Ascending aorta (tissue), 2 donors: ENCODE results near the gene CFAP251. TPM values are rescaled to one million over a fixed set of nuclear protein-coding genes. Genes with fewer than 3 reads are reported as not detected.

Experiments
- DNase-seq, 2 donors: peaks; one replicate each; pipeline ENCODE4 v3.0.0-alpha.2; 2019; ENCODE audit warnings: low spot score in 2 of 2
- H3K27ac ChIP-seq, 2 donors: fragments of 200-600 bp; sonication (generic); one replicate each; pipeline ENCODE4 v1.5.1; 2016 to 2017; ENCODE audit warnings: mild to moderate bottlenecking in 1 of 2
- H3K27me3 ChIP-seq: fragments of 200-600 bp; sonication (generic); one replicate; pipeline ENCODE4 v1.5.1; 2017
- H3K36me3 ChIP-seq, 2 donors: fragments of 200-600 bp; sonication (generic); one replicate each; pipeline ENCODE4 v1.5.1; 2016
- H3K4me1 ChIP-seq, 2 donors: fragments of 200-600 bp; sonication (generic); one replicate each; pipeline ENCODE4 v1.5.1; 2016 to 2017; ENCODE audit warnings: mild to moderate bottlenecking in 1 of 2
- H3K4me3 ChIP-seq, 2 donors: fragments of 200-600 bp; sonication (generic); one replicate each; pipeline ENCODE4 v1.5.1; 2016 to 2017; ENCODE audit warnings: mild to moderate bottlenecking in 1 of 2
- H3K9me3 ChIP-seq, 2 donors: fragments of 200-600 bp; sonication (generic); one replicate each; pipeline ENCODE4 v1.5.1; 2016
- CTCF ChIP-seq, 3 experiments: fragments of 200-600 bp in 2 of 3; fragments of 450-650 bp in 1 of 3; sonication (generic) in 2 of 3; IDR thresholded peaks; one replicate each; pipeline ENCODE4 v1.5.1; 2016 to 2019; ENCODE audit warnings: antibody characterized with exemption in 3 of 3, mild to moderate bottlenecking in 1 of 3, moderate library complexity in 1 of 3
- intact Hi-C: fragments of 100-400 bp; cut with DNase I; formaldehyde crosslinking; loops from one replicate; pipeline ENCODE4 v1.15.1; 2023
- total RNA-seq: library from RNA; depleted of rRNA; stranded (reverse); fragments of >200 nt; gene quantifications from one replicate; pipeline ENCODE4 v1.1.0, GENCODE V29; 2016

The CFAP251 gene
- total RNA-seq, 1 donor from 2014 or later = 0.75 TPM

DNA sequence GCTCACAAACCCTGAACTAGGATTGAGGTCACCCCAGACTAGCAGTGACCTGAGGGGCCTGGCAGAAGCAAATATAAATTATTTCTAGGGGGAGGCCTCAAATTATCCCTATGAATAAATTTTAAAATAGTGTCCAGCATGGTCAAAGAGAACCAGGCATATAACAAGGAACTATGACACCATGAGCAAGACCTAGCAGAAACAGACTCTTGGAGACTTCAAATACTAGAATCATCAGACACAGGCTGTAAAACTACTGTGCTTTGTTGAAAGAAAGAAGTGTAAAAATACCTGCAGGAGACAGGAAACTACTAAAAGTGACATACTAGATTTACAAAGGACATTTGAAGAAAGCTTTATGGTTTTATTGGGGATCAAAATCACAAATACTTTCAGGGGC lies 100.1 kb downstream of the CFAP251 start:
- no peaks in the 10 kb centered on the region for H3K27me3 ChIP-seq
- H3K27ac ChIP-seq = no peak overlapping the region
- no peak overlapping the region for H3K4me3 ChIP-seq
- intact Hi-C loops = no loop called here
- no peak for DNase-seq
- peaks cover 0 to 6% of the 10 kb centered on the region in 2 donors for H3K4me1 ChIP-seq
- no peak for TF ChIP-seq CTCF (IDR thresholded peaks at IDR 0.05)
- H3K36me3 ChIP-seq = no peaks in the 10 kb centered on the region
- H3K9me3 ChIP-seq = no peaks in the 10 kb centered on the region

DNA sequence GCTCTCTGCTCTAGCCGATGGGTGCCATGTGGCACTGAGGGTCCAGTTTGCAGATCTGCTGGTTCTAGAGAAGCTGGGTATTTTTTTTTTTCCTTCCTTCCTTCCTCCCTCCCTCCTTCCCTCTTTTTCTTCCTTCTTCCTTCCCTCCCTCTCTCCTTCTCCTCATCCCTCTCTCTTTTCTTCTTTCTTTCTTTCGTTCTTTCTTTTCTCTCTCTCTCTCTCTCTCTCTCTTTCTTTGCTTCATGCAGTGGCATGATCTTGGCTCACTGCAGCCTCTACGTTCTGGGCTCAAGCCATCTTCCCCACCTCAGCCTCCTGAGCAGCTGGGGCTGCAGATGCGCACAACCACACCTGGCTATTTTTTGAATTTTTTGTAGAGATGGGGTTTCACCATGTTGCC lies 100.5 kb downstream of the CFAP251 start:
- intact Hi-C loops = no loop called here
- no peak for TF ChIP-seq CTCF (IDR thresholded peaks at IDR 0.05)
- DNase-seq = no peak
- H3K4me1 ChIP-seq = peaks cover 1 to 7% of the 10 kb centered on the region in 2 donors
- H3K4me3 ChIP-seq = no peak overlapping the region
- H3K36me3 ChIP-seq = no peaks in the 10 kb centered on the region
- no peaks in the 10 kb centered on the region for H3K9me3 ChIP-seq
- H3K27me3 ChIP-seq = no peaks in the 10 kb centered on the region
- no peak overlapping the region for H3K27ac ChIP-seq

DNA sequence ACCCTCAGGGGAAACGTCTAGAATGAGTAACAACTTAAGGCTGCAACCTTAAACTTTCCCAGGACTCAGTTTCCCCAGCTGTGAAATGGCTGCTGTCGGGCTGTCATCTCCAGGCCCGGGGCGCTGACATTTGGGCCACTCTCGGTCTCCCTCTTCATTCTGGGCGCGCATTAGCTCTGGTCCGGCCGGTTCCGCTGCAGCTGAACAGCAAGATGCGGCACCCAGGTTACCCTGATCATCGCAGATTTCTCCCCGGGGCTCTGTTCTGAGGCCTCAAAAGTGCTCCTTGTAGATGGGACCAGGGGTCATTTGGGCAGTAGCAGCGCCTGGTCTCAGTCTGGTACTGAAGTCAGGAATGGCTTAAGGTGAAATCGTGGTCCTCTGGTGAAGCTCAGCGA lies 102.4 kb downstream of the CFAP251 start:
- Histone ChIP-seq H3K9me3 (no peaks in the 10 kb centered on the region), H3K27ac (peak overlapping the region in 1 of 2 donors; percentile 57), H3K27me3 (no peaks in the 10 kb centered on the region), H3K36me3 (no peaks in the 10 kb centered on the region), H3K4me3 (peak overlapping the region; percentile 77 to 94), H3K4me1 (peaks cover 4 to 16% of the 10 kb centered on the region in 2 donors)
- intact Hi-C loops = loop anchor here (5.0 kb wide), 1 partner anchor 218 kb away; the partner anchor contains the start of gene SETD1B
- TF ChIP-seq CTCF (IDR thresholded peaks at IDR 0.05) = no peak
- no peak for DNase-seq

DNA sequence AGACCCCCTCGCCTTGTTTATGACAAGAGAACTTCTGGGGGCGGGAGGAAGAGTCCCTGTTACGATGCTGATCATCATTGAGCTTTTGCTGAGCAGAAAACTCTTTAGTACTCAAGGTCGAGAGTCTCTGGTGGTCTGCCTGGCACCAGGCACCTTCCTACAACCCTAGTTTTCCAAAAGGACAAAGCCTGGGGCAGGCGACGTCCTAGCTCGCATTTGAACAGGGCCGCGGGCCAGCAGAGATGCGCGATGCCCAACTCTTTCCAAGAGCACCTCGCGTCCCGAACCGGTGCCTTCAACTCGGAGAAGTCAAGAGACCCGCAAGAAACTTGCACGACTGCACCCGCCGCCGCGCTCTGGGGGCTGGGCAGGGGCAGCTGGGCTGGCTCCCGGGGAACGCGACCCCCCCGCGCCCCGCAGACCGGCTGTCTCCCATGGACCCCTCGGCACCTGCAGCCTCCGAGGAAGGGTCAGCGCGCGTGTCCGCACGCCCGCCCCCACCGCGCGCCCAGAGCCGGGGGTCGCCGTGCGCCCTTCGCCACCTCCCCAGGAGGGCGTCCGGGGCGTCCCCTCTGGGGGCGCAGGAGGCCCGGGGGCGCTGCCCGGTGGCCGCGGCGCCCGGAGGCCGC lies 102.9 kb downstream of the CFAP251 start:
- peak overlapping the region; percentile 57 to 79 for H3K27ac ChIP-seq
- no peaks in the 10 kb centered on the region for H3K27me3 ChIP-seq
- peaks cover 4 to 16% of the 10 kb centered on the region in 2 donors for H3K4me1 ChIP-seq
- H3K36me3 ChIP-seq = no peaks in the 10 kb centered on the region
- H3K4me3 ChIP-seq = peak overlapping the region; percentile 77 to 94
- no peak for TF ChIP-seq CTCF (IDR thresholded peaks at IDR 0.05)
- DNase-seq = no peak
- intact Hi-C loops = loop anchor here (5.0 kb wide), 1 partner anchor 219 kb away; the partner anchor contains the start of gene SETD1B
- no peaks in the 10 kb centered on the region for H3K9me3 ChIP-seq

GRCh38 chr12:122021822-122022392 lies 103.5 kb downstream of the CFAP251 start, which contains the start of gene BCL7A:
TSS of gene BCL7A (plus strand) at chr12:122021884. CDS start at chr12:122022092, 208 bp downstream.
- DNase-seq = peak; percentile 22 to 82
- no peaks in the 10 kb centered on the region for H3K36me3 ChIP-seq
- no peak for TF ChIP-seq CTCF (IDR thresholded peaks at IDR 0.05)
- H3K4me1 ChIP-seq = peaks cover 4 to 16% of the 10 kb centered on the region in 2 donors
- no peaks in the 10 kb centered on the region for H3K27me3 ChIP-seq
- H3K27ac ChIP-seq = peak within 1 kb of the TSS; percentile 87 to 93
- peak within 1 kb of the TSS; percentile 95 to 97 for H3K4me3 ChIP-seq
- H3K9me3 ChIP-seq = no peaks in the 10 kb centered on the region
- intact Hi-C loops = loop anchor here (1.0 to 5.0 kb wide), 2 partner anchors 104 to 220 kb away; partner anchors contain the start of genes CFAP251 and SETD1B
